GM19467 (cell line): ENCODE results near the gene LILRA6.
"Not testable (repeated sequence)": the region's sequence is repeated elsewhere in the genome, so short reads cannot be mapped to it uniquely, and the experiment has no call there.

Experiments
- ATAC-seq: cut with Tn5 transposase; IDR thresholded peaks from one replicate; pipeline ENCODE4 v1.9.1; 2021; ENCODE audit warnings: mild to moderate bottlenecking, moderate library complexity; ENCODE audit not compliant: unreplicated experiment

LILRA6 gene

GRCh38 chr19:54239491-54240371, 2.9 kb downstream of the LILRA6 start:
- ATAC-seq = not testable (repeated sequence)

- no peak for ATAC-seq
Observed at GRCh38 chr19:54233941-54234340, 8.6 kb downstream of the LILRA6 start.

DNA sequence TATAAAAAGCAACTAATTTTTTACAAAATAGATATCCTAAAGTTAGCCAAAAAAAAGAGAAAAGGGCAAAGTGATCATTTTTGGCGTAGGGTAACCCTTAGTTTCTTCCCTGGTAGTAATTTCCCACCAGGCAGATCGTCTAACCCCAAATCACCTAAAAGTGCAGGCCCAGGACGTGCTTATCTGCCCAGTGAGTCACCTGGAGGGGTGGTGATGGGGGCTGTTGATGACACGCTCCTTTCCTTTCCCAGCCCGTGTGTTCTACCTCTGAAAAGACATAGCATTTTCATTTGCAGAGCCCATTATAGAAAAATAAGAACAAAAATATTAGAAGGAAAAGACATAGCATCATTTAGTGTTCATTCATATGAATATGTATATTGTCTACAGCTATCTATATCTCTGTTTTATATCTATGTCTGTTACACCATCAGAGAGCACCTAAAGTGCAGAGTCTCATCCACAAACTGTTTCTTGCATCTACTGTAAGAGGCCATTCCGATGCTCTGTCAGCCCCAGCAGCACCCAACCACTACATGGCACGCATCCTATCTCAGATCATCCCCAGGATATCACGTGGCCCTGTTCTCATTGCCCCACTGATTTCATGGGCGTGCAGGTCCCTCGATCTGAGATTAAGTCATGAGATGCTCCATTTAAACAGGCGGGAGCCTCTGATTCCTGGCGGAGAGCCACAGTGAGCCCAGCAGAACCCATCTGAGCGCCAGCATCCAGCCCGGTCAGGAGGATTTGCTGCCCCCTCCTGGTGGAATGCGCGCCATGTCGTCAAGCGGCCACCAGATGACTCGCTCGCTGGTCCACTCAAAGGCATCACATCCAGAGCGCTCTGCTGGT, 11.3 kb downstream of the LILRA6 start:
- peak; percentile 80 for ATAC-seq

DNA sequence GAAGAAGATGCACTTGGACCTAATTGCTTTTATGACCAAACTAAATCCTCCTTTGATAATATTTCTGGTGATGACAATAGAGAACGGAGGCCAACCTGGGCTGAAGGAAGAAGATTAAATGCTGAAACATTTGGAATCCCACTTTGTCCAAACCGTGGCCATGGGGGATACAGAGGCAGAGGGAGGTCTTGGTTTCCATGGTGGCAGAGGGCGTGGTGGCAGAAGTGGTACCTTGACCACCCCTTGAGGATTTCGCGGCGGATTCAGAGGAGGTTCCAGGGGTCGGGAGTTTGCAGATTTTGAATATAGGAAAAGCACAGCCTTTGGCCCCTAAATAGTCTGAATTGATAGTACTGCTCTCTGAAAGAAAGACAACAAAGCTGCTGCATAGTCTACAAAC, 12.6 kb downstream of the LILRA6 start:
- ATAC-seq = no peak

DNA sequence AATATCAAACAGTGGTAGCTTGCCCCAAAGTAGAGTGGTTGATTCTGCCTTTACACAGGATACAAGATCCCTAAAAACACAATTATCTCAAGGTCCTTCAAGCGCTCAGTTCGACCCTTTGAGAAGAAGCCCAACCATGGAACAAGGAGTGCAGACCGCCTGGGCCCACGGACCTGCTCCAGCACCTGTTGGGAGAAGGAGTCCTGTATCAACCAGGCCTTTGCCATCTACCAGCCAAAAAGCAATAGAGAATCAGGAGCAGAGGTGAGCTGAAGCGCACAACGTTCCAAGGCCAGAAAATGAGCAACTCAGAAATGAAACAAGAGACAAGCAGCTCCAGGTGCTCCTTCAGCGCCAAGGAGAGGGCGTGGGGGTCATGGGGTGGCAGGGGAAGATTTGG, 13.4 kb downstream of the LILRA6 start:
- ATAC-seq = no peak

- ATAC-seq = not testable (repeated sequence)
Observed at GRCh38 chr19:54224619-54225018, 18.0 kb downstream of the LILRA6 start.

- ATAC-seq = not testable (repeated sequence)
Observed at GRCh38 chr19:54223937-54224281, 18.7 kb downstream of the LILRA6 start.

DNA sequence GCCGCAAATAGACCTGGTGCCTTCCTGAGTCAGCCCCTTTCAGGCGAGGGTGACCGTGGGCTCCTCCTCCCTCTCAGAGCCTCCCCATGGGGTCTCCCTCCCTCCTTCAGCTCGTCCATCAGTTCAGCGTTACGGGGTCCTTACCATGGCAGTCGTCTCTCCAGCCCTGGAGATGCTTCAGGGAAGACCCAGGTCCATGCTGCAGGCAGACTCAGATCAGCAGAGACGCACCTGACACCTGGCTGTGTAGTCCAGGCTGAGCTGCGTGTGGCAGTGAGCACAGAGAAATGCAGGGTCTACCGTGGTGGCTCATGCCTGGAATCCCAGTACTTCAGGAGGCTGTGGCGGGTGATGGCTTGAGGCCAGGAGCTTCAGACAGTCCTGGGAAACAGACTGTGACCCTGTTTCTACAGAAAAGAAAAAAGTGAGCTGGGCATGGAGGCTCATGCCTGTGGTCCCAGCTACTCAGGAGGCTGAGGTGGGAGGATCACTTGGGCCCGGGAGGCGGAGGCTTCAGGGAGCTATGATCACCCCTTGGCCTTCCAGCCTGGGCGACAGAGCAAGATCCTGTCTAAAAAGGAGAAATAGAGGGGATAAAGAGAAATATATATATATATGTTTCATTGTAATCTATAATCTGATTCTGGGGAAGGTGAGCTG, 19.2 kb downstream of the LILRA6 start:
- not testable (repeated sequence) for ATAC-seq

GRCh38 chr19:54222474-54223276, 19.9 kb downstream of the LILRA6 start, which contains the start of gene LILRB3:
TSS of gene LILRB3 (minus strand) at chr19:54223007. CDS start at chr19:54222976, 31 bp downstream.
- not testable (repeated sequence) for ATAC-seq

DNA sequence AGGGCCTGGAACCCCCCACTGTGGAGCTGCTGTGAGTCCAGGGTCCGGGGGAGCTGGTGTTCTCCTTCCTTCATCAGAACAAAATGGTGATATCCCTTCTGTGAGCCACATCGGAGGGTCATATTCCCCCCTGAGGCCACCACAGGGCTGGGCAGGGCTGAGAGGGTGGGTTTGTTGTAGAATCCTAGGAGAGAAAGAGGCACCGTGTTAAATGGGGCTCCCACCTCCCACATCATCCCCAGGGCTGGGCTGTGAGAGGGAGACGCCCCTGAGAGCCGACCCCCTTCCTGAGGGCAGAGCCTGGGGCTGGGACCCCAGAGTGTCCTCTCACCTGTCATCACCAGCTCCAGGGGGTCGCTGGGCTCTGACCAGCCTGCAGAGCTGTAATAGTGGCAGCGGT, 20.6 kb downstream of the LILRA6 start:
- not testable (repeated sequence) for ATAC-seq

DNA sequence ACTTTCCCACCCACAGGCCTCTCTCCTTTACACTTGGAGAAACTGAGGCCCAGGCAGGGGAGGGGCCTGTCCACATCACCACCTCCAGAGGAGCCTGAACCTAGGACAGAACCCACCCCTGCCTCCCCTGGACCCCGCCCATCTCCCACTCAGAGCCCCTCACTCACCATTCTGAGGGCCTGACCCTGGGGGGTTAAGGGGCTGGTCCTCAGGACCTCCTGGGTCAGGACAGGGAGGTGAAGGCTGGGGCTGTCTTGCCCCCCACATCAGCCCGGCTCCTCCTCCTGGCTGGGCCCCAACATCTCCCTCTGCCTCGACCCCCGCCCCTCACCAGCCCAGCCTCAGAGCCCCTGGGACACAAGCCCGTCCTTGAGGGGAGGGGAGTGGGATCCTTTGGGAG, 22.9 kb downstream of the LILRA6 start:
- ATAC-seq = not testable (repeated sequence)

DNA sequence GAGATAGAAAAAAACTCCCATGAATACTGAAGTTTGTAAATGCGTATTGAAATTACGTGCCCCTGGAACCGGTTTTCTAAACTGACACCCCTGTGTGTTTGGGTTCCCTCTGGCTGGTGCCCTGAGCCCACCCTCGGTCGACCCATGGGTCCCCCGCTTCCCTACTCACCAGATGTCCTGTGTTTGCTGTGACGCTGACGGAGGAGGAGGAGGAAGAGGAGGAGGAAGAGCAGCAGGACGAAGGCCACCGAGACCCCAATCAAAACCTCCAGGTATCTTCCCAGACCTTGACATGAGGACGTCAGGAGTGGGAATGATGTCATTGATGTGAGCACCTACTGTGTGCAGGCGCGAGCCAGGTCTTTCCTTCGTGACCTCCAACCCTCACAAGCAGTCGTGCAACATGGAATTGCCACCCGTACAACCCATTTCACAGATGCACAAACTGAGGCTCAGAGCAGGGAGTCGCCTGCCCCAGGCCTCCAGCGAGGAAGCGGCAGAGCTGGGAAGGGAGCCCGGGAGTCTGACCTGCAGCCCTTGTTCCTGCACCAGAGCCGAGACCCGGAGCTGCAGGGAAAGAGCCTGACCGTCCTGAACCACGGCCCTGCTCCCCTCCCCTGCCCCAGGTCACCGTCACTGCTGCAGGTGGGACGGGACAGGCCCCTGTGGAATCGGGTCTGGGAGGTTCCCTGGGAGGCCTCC, 23.5 kb downstream of the LILRA6 start:
- ATAC-seq = no peak

GRCh38 chr19:54218259-54218658, 24.3 kb downstream of the LILRA6 start:
- ATAC-seq = no peak

DNA sequence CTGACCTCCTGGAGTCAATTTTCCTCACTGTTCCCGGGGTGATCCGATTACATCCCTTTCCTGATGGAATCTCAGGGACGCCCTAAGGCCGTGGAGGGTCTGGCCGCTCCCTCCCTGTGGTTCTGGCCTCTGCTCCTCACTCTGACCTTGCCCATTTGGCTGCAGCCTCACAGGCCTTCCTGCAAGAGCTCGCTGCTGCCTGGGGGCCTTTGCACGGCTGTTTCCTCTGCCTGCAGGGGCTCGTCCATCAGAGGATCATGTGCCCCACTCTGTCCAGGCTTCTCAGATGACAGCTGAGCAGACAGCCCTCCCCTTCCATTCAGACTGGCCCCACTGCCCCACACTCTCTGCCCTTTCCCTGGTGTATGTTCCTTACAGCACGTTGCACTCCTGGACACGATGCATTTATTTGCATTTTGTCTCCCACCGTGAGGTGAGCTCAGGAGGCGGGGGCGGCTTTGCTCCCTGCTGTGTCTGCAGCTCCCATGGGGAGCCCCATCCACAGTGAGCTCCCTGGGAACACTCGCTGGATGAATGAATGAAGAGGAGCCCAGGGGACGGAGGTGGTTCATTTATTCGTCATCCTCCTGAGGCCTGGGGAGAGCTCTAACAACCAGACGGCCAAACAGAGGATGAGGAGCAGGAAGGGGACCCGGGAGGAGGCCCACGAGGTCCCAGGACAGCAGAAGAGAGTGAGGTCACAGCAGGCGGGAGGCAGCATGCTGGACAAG, 24.9 kb downstream of the LILRA6 start:
- ATAC-seq = not testable (repeated sequence)

DNA sequence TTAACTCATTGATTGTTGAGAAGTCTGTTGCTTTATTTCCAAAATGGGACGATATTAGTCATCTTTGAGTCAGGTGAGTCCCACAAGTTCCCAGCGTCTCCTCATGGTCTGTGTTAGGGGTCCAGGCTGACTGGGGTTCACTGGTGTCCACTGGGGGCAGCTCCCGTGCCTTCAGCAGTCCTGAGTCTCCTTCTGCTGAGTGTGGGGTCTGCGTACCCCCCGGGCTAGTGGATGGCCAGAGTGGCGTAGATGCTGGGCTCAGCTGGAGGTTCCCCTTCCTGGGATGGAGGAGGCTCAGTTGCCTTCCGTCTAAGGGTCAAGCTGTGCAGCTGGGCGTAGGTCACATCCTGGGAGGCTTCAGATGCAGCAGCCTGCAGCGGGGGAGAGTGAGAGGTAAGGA, 25.7 kb downstream of the LILRA6 start:
- ATAC-seq = no peak

DNA sequence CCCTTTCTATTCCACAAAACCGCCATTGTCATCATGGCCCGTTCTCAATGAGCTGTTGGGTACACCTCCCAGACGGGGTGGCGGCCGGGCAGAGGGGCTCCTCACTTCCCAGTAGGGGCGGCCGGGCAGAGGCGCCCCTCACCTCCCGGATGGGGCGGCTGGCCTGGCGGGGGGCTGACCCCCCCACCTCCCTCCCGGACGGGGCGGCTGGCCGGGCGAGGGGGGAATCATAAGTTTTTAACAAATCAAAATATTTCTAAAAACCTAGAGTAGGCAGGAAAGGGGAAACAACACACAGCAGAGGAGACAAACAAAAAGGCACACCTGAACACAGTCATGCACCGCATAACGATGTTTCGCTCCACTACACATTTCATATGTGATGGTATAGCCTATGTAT, 27.9 kb downstream of the LILRA6 start:
- not testable (repeated sequence) for ATAC-seq

DNA sequence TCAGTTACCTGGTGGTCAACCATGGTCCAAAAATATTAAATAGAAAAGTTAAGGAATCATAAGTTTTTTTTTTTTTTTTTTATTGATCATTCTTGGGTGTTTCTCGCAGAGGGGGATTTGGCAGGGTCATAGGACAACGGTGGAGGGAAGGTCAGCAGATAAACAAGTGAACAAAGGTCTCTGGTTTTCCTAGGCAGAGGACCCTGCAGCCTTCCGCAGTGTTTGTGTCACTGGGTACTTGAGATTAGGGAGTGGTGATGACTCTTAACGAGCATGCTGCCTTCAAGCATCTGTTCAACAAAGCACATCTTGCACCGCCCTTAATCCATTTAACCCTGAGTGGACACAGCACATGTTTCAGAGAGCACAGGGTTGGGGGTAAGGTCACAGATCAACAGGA, 28.4 kb downstream of the LILRA6 start:
- ATAC-seq = not testable (repeated sequence)

- ATAC-seq = no peak
Observed at GRCh38 chr19:54211235-54211634, 31.4 kb downstream of the LILRA6 start.
